Sigmoid colon (tissue), 7 donors: ENCODE data around the gene ZNF554. TPM values are rescaled to one million over a fixed set of nuclear protein-coding genes. Genes with fewer than 3 reads are reported as not detected.
"Not testable (repeated sequence)": the region's sequence is repeated elsewhere in the genome, so short reads cannot be mapped to it uniquely, and the experiment has no call there.

Source experiments
- DNase-seq: peaks from one replicate; pipeline ENCODE4 v3.0.0-alpha.2; 2019
- H3K27ac ChIP-seq, 4 donors: fragments of 200-600 bp; sonication (generic); one replicate each; pipeline ENCODE4 v1.5.1; 2016 to 2019; ENCODE audit warnings: mild to moderate bottlenecking in 1 of 4
- H3K27me3 ChIP-seq, 3 donors: fragments of 200-600 bp; sonication (generic); one replicate each; pipeline ENCODE4 v1.5.1; 2019; ENCODE audit warnings: mild to moderate bottlenecking in 1 of 3
- H3K36me3 ChIP-seq, 4 donors: fragments of 200-600 bp; sonication (generic); one replicate each; pipeline ENCODE4 v1.5.1; 2016 to 2019
- H3K4me1 ChIP-seq, 4 donors: fragments of 200-600 bp; sonication (generic); one replicate each; pipeline ENCODE4 v1.5.1; 2017 to 2019
- H3K4me3 ChIP-seq, 4 donors: fragments of 200-600 bp; sonication (generic); one replicate each; pipeline ENCODE4 v1.5.1; 2017 to 2019; ENCODE audit warnings: mild to moderate bottlenecking in 2 of 4, moderate library complexity in 1 of 4
- H3K9me3 ChIP-seq, 4 donors: fragments of 200-600 bp in 3 of 4; sonication (generic) in 3 of 4; one replicate each; pipeline versions ENCODE4 v1.5.1 to v1.6.1; 2013 to 2019
- EP300 ChIP-seq, 4 donors: sonication (generic); formaldehyde crosslinking; IDR thresholded peaks; one replicate each; pipeline ENCODE4 v1.6.1; 2017; ENCODE audit warnings: antibody characterized with exemption in 4 of 4
- POLR2A ChIP-seq, 2 donors: fragments of 450-650 bp; IDR thresholded peaks; one replicate each; pipeline ENCODE4 v1.6.1; 2016; ENCODE audit warnings: antibody characterized with exemption in 2 of 2, mild to moderate bottlenecking in 2 of 2, moderate library complexity in 2 of 2
- POLR2AphosphoS5 ChIP-seq, 4 donors: sonication (generic); formaldehyde crosslinking; IDR thresholded peaks; one replicate each; pipeline ENCODE4 v1.6.1; 2017; ENCODE audit warnings: antibody characterized with exemption in 4 of 4
- WGBS, 2 donors: extraction: QIAGEN DNeasy Blood & Tissue Kit; methylation state at CpG; one replicate each; pipeline ENCODE4 v1.1.7; 2013; 5-methylcytosine and 5-hydroxymethylcytosine counted together
- intact Hi-C: fragments of 100-400 bp; cut with DNase I; formaldehyde crosslinking; loops from one replicate; pipeline ENCODE4 v1.15.1; 2023
- polyA plus RNA-seq, 3 donors: library from polyadenylated mRNA; stranded (reverse); fragments of 200-250 nt; gene quantifications; one replicate each; pipeline ENCODE4 v1.2.3, GENCODE V29; 2013
- total RNA-seq, 4 donors: library from RNA; depleted of rRNA; stranded (reverse); fragments of >200 nt; gene quantifications; one replicate each; pipeline ENCODE4 v1.1.0, GENCODE V29; 2016
- TF ChIP-seq, protein P1 (sequence below), 4 experiments: fragments of 450-650 bp in 3 of 4; fragments of 200-600 bp in 1 of 4; IDR thresholded peaks; one replicate each; pipeline ENCODE4 v1.5.1; 2016 to 2019; ENCODE audit warnings: antibody characterized with exemption in 4 of 4, mild to moderate bottlenecking in 3 of 4, moderate library complexity in 2 of 4
- donor health status: healthy with polysubstance abuse.
- donor health status: Bipolar disorder and iron deficiency.
- donor health status: healthy.

Gene ZNF554
- total and polyA plus RNA-seq, 7 donors: 1.2 to 8.1 (median 3.3) TPM

DNA sequence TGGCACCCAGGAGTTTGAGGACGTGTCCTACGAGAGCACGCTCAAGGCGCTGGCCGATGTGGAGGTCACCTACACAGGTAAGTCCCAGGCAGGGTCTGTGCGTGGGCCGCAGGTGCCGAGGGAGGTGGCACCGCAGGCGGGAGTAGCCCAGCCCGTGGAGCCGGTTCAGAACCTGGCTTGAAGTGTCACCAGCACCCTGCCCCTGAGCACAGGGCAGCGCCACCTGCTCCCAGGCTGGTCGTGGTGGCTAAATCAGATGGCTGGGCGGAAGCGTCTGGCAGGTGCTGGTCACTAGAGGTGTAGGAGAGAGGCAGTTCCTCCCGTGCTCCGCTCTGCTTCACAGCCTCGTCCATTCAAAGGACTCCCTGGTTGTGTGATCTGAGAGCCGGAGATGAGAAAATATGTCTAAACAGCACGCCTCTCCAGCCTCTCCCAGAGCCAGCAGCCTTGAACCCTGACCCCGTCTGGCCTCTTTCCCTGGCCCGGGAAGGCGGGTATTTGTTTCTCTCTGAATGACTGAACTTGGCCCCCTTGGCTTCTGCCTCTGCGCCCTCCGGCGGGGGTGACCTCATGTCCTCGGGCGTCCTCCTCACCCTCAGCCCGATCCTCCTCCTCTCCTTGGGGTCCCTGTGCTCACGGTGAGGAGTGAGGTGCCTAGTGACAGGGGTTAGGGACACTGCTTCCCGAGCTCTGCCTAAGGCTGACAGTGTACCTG, 29.0 kb upstream of the ZNF554 start:
- H3K27me3 ChIP-seq: no peaks in the 10 kb centered on the region
- H3K9me3 ChIP-seq: no peaks in the 10 kb centered on the region
- H3K4me1 ChIP-seq: peaks cover 0 to 9% (median 8%) of the 10 kb centered on the region in 4 donors
- no peak overlapping the region for H3K4me3 ChIP-seq
- no peak overlapping the region for H3K27ac ChIP-seq
- peaks cover 0 to 34% (median 12%) of the 10 kb centered on the region in 4 donors for H3K36me3 ChIP-seq
- WGBS, 2 donors: 93 to 94% methylated on average over 32 of the region's 32 CpGs
- intact Hi-C loops: no loop called here
- DNase-seq: no peak
- TF ChIP-seq, protein P1, sequence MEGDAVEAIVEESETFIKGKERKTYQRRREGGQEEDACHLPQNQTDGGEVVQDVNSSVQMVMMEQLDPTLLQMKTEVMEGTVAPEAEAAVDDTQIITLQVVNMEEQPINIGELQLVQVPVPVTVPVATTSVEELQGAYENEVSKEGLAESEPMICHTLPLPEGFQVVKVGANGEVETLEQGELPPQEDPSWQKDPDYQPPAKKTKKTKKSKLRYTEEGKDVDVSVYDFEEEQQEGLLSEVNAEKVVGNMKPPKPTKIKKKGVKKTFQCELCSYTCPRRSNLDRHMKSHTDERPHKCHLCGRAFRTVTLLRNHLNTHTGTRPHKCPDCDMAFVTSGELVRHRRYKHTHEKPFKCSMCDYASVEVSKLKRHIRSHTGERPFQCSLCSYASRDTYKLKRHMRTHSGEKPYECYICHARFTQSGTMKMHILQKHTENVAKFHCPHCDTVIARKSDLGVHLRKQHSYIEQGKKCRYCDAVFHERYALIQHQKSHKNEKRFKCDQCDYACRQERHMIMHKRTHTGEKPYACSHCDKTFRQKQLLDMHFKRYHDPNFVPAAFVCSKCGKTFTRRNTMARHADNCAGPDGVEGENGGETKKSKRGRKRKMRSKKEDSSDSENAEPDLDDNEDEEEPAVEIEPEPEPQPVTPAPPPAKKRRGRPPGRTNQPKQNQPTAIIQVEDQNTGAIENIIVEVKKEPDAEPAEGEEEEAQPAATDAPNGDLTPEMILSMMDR (IDR thresholded peaks at IDR 0.05): no peak
- no peak for TF ChIP-seq POLR2A (IDR thresholded peaks at IDR 0.05)
- TF ChIP-seq EP300 (IDR thresholded peaks at IDR 0.05): no peak
- no peak for TF ChIP-seq POLR2AphosphoS5 (IDR thresholded peaks at IDR 0.05)

DNA sequence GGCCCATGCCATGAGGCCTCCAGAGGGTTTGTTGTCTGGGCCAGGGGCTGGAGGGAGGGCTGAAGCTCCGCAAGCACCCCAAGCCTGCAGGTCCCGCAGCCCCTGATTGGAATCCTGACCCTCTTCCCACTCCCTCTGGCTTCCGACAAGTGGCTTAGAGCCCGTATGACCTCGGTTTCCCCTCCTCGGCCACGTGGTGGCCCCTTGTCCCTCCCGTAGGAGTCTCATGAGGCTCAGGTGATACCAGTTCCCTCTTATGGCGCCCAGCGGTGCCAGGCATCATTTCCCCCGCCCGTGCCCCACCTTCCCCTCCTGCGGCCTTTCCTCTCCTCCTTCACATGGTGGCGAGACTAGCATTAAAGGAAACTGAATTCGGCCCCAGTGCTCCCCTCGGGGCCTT, 28.2 kb upstream of the ZNF554 start:
- Histone ChIP-seq H3K27ac (no peak overlapping the region), H3K36me3 (peaks cover 0 to 39% (median 12%) of the 10 kb centered on the region in 4 donors), H3K27me3 (no peaks in the 10 kb centered on the region), H3K9me3 (no peaks in the 10 kb centered on the region), H3K4me3 (no peak overlapping the region), H3K4me1 (peaks cover 0 to 2% (median under 1%) of the 10 kb centered on the region in 4 donors)
- intact Hi-C loops: no loop called here
- TF ChIP-seq POLR2AphosphoS5 (IDR thresholded peaks at IDR 0.05) (no peak), POLR2A (IDR thresholded peaks at IDR 0.05) (no peak), EP300 (IDR thresholded peaks at IDR 0.05) (no peak)
- TF ChIP-seq, protein P1 (IDR thresholded peaks at IDR 0.05): no peak
- no peak for DNase-seq
- WGBS, 2 donors: 90 to 92% methylated on average over 16 of the region's 16 CpGs

DNA sequence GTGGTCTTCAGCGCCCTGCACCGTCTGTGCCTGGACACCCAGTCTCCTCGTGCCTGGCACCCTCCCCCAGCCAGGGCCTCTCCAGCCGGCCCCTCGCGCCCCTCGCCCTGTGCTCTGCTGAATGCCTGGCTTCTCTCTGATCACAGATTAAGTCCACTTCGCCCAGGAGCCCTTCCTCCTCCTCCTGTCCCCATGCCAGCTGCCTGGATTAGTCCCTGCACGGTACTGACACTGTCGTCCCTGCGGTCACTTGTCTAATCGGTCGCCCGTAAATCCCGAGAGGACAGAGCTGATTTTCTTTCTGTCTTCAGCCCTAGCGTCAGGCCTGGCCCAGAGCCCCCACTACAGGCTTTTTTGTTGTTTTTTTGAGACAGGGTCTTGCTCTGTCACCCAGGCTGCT, 27.8 kb upstream of the ZNF554 start:
- Histone ChIP-seq H3K27me3 (no peaks in the 10 kb centered on the region), H3K4me1 (no peaks in the 10 kb centered on the region), H3K27ac (no peak overlapping the region), H3K36me3 (peaks cover 0 to 39% (median 12%) of the 10 kb centered on the region in 4 donors), H3K9me3 (no peaks in the 10 kb centered on the region), H3K4me3 (no peak overlapping the region)
- intact Hi-C loops: no loop called here
- 91 to 94% methylated on average over 16 of the region's 16 CpGs for WGBS, 2 donors
- DNase-seq: no peak
- TF ChIP-seq POLR2A (IDR thresholded peaks at IDR 0.05) (no peak), EP300 (IDR thresholded peaks at IDR 0.05) (no peak), POLR2AphosphoS5 (IDR thresholded peaks at IDR 0.05) (no peak)
- TF ChIP-seq, protein P1 (IDR thresholded peaks at IDR 0.05): no peak

DNA sequence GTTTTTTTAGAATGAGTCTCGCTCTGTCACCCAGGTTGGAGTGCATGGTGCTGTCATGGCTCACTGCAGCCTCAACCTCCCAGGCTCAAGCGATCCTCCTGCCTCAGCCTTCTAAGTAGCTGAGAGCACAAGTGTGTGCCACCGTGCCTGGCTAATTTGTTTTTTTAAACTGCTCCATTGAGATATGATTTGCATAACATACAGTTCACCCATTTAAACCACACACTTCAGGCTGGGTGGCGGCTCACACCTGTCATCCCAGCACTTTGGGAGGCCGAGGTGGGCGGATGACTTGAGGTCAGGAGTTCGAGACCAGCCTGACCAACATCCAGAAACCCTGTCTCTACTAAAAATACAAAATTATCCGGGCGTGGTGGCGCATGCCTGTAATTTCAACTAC, 27.0 kb upstream of the ZNF554 start:
- H3K9me3 ChIP-seq, H3K27me3 ChIP-seq, intact Hi-C loops, H3K4me3 ChIP-seq, DNase-seq, H3K4me1 ChIP-seq, H3K27ac ChIP-seq: not testable (repeated sequence)
- 87 to 94% methylated on average over 10 of the region's 10 CpGs for whole genome bisulfite sequencing, 2 donors
- H3K36me3 ChIP-seq: peaks cover 0 to 46% (median 16%) of the 10 kb centered on the region in 4 donors

DNA sequence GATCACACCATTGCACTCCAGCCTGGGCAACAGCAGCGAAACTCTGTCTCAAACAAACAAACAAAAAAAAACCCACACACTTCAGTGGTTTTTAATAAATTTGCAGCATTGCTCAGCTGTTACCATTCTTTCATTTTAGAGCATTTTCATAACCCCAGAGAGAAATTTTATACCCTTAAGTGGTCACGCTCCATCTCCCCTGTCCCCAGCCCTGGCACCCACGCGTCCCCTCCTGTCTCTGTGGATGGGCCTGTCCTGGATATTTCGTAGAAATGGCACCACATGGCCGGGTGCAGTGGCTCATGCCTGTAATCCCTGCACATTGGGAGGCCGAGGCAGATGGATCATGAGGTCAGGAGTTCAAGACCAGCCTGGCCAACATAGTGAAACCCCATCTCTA, 26.5 kb upstream of the ZNF554 start:
- Histone ChIP-seq H3K4me3 (no peak overlapping the region), H3K36me3 (peaks cover 0 to 50% (median 16%) of the 10 kb centered on the region in 4 donors), H3K4me1 (no peaks in the 10 kb centered on the region), H3K9me3 (no peaks in the 10 kb centered on the region), H3K27me3 (no peaks in the 10 kb centered on the region), H3K27ac (no peak overlapping the region)
- WGBS, 2 donors: 95 to 96% methylated on average over 7 of the region's 7 CpGs
- intact Hi-C loops: no loop called here
- DNase-seq: no peak
- TF ChIP-seq, protein P1 (IDR thresholded peaks at IDR 0.05): no peak
- no peak for TF ChIP-seq EP300 (IDR thresholded peaks at IDR 0.05)
- no peak for TF ChIP-seq POLR2AphosphoS5 (IDR thresholded peaks at IDR 0.05)
- TF ChIP-seq POLR2A (IDR thresholded peaks at IDR 0.05): no peak
